Kidney (tissue), 14 donors: ENCODE data around the gene SCN7A. TPM values are rescaled to one million over a fixed set of nuclear protein-coding genes. Genes with fewer than 3 reads are reported as not detected.

Source experiments
- DNase-seq, 5 donors: peaks; one replicate each; pipeline ENCODE4 v3.0.0-alpha.2; 2013 to 2020
- FAIRE-seq: peaks from 2 replicates; lab custom pipeline; 2012; peaks lifted over from hg19 to GRCh38; lab: Jason Lieb, UNC
- H3K27ac ChIP-seq, 2 donors: one replicate each; pipeline ENCODE4 v1.7.0; 2013; ENCODE audit warnings: low read depth in 2 of 2, low read length in 2 of 2, inconsistent platforms in 1 of 2
- H3K27me3 ChIP-seq: one replicate; pipeline ENCODE4 v1.7.1; 2013; ENCODE audit warnings: low read length, inconsistent platforms; ENCODE audit not compliant: control insufficient read depth, insufficient read depth
- H3K36me3 ChIP-seq, 3 donors: one replicate each; pipeline versions ENCODE4 v1.7.0 to v1.7.1; 2013; ENCODE audit warnings: low read length in 3 of 3, control low read depth in 1 of 3, inconsistent platforms in 1 of 3; ENCODE audit not compliant: insufficient read depth in 3 of 3, control insufficient read depth in 2 of 3
- H3K4me1 ChIP-seq, 3 donors: one replicate each; pipeline versions ENCODE4 v1.7.0 to v1.7.1; 2013; ENCODE audit warnings: low read length in 3 of 3, inconsistent platforms in 1 of 3, low read depth in 1 of 3; ENCODE audit not compliant: control insufficient read depth in 2 of 3, insufficient read depth in 2 of 3
- H3K4me3 ChIP-seq, 3 donors: one replicate each; pipeline versions ENCODE4 v1.7.0 to v1.8.1; 2013; ENCODE audit warnings: low read length in 3 of 3, control low read depth in 1 of 3, inconsistent platforms in 1 of 3
- H3K9ac ChIP-seq, 3 donors: one replicate each; pipeline versions ENCODE4 v1.7.0 to v1.7.1; 2013; ENCODE audit warnings: low read length in 3 of 3, control low read depth in 1 of 3, inconsistent platforms in 1 of 3
- H3K9me3 ChIP-seq, 3 donors: one replicate each; pipeline versions ENCODE4 v1.7.0 to v1.7.1; 2013; ENCODE audit warnings: low read length in 3 of 3, control low read depth in 1 of 3, inconsistent platforms in 1 of 3; ENCODE audit not compliant: control insufficient read depth in 2 of 3, insufficient read depth in 1 of 3
- CTCF ChIP-seq: IDR thresholded peaks from 3 replicates; pipeline ENCODE4 v1.5.1; 2012; ENCODE audit warnings: mild to moderate bottlenecking, moderate library complexity, borderline replicate concordance; ENCODE audit not compliant: insufficient read depth; ENCODE audit errors: extremely low read depth
- intact Hi-C: fragments of 100-400 bp; cut with DNase I; formaldehyde crosslinking; loops from one replicate; pipeline ENCODE4 v1.11.1; 2022
- polyA plus RNA-seq: library from polyadenylated mRNA; stranded (reverse); fragments of 350-450 nt; fragmentation: Illumina TruSeq; extraction: RNeasy Lipid Tissue Mini Kit (QIAGEN cat#74804); gene quantifications from one replicate; pipeline ENCODE4 v1.2.3, GENCODE V29; 2014; ENCODE audit warnings: low read depth, low replicate concordance; ENCODE audit not compliant: insufficient read depth
- total RNA-seq: library from RNA; stranded (reverse); fragmentation: NEBNext Ultra II Directional; extraction: Animal tissue kit (Norgen Biotek cat#: 25700); gene quantifications from one replicate; pipeline ENCODE4 v1.2.1, GENCODE V29; 2021
- donor health status: control.
- donor health status: control.
- donor health status: control.
- donor health status: control.
- donor health status: control.
- donor health status: DM: yes; HTN: yes; CAD: no.
- donor health status: Normal renal cell carcinoma (clear cell type).

Gene SCN7A
- total and polyA plus RNA-seq, 2 donors from 2014 or later: 1.9 to 3.6 TPM

GRCh38 chr2:166376488-166376828, 117.6 kb downstream of the SCN7A start:
- intact Hi-C loops: no loop called here
- Histone ChIP-seq H3K27ac (no peak overlapping the region), H3K4me1 (peaks cover 0 to 4% (median 0%) of the 10 kb centered on the region in 3 donors), H3K9me3 (no peaks in the 10 kb centered on the region), H3K36me3 (no peaks in the 10 kb centered on the region), H3K4me3 (peak overlapping the region; percentile 74 to 81 (median 80)), H3K27me3 (no peaks in the 10 kb centered on the region), H3K9ac (no peak overlapping the region)
- TF ChIP-seq CTCF: no peak
- DNase-seq: no peak
- FAIRE-seq: no peak

- H3K9ac ChIP-seq: peak within 1 kb of the TSS in 2 of 3 donors; percentile 52 to 56
- FAIRE-seq (no peak), DNase-seq (peak; percentile 85 to 92 (median 91))
- no peaks in the 10 kb centered on the region for H3K36me3 ChIP-seq
- no peaks in the 10 kb centered on the region for H3K27me3 ChIP-seq
- H3K4me1 ChIP-seq: peaks cover 0 to 4% (median 0%) of the 10 kb centered on the region in 3 donors
- intact Hi-C loops: no loop called here
- H3K4me3 ChIP-seq: peak within 1 kb of the TSS; percentile 74 to 81 (median 80)
- no peak within 1 kb of the TSS for H3K27ac ChIP-seq
- H3K9me3 ChIP-seq: no peaks in the 10 kb centered on the region
- TF ChIP-seq CTCF: peak; percentile 11
Measured at GRCh38 chr2:166375736-166376487, 118.1 kb downstream of the SCN7A start, which contains the start of gene SCN9A. Gene SCN9A, minus strand, starts transcription at chr2:166375944. Its CDS starts 64,188 bp downstream, at chr2:166311756.

GRCh38 chr2:166375195-166375735, 118.8 kb downstream of the SCN7A start:
- peaks cover 0 to 4% (median 0%) of the 10 kb centered on the region in 3 donors for H3K4me1 ChIP-seq
- no peak overlapping the region for H3K27ac ChIP-seq
- TF ChIP-seq CTCF: no peak

More at GRCh38 chr2:166375195-166375735, 118.8 kb downstream of the SCN7A start:
- Histone ChIP-seq H3K27me3 (no peaks in the 10 kb centered on the region), H3K9me3 (no peaks in the 10 kb centered on the region), H3K36me3 (no peaks in the 10 kb centered on the region), H3K9ac (peak overlapping the region in 2 of 3 donors; percentile 38 to 56), H3K4me3 (peak overlapping the region; percentile 49 to 77 (median 74))
- intact Hi-C loops: no loop called here
- peak in 2 of 5 donors; percentile 20 to 63 for DNase-seq
- no peak for FAIRE-seq
